GM18520 (cell line): ENCODE results near the gene KRTAP1-3.
"Not testable (repeated sequence)": the region's sequence is repeated elsewhere in the genome, so short reads cannot be mapped to it uniquely, and the experiment has no call there.

Experiments
- ATAC-seq: cut with Tn5 transposase; IDR thresholded peaks from one replicate; pipeline ENCODE4 v1.9.1; 2021; ENCODE audit not compliant: unreplicated experiment

Gene KRTAP1-3

DNA sequence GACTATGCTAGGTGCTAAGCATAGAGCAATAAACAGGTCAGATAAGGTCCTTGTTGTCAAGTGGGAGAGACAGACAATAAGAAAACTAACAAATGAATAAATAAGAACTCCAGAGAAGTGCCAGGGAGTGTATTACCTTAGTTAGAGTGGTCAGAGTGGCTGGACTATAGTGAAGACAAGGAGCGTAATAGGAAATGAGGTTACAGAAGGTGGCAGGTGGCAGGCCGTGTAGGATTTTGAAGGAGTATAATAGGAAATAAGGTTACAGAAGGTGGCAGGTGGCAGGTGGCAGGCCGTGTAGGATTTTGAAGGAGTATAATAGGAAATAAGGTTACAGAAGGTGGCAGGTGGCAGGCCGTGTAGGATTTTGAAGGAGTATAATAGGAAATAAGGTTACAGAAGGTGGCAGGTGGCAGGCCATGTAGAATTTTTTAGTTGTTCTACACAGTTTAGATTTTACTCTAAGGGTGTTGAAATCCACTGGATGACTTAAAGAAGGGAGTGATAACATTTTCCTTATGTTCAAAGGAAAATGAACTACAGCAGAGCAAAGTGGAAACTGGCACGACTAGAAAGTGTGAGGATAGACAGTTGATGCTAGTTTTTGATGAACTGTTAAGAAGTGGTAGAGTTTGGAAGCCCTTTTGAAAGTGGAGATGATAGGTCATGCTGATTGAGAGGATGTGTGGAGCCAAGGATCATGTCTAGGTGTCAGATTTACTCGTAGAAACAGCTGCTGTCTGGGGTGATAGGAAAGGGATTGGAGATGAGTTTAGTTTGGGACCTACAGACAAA is 22.2 kb downstream of the KRTAP1-3 start:
- no peak for ATAC-seq

DNA sequence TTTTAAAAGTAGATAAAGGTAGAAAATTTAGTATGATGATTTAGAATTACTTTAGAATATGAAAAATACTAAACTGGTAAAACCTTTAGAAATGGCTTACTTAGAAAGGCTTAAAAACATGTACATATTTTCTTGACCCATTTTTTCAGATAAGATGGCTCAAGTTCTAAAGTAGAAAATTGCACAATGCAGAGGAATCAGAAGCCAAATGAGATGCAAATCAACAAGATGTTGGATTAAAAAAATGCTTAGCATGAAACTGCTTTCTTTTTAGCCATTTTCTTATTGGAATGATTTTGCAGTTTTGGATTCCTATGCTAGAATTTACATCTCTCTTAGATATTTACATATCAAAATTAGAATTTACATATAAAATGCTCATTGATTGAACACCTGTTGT is 24.2 kb downstream of the KRTAP1-3 start:
- ATAC-seq: no peak

DNA sequence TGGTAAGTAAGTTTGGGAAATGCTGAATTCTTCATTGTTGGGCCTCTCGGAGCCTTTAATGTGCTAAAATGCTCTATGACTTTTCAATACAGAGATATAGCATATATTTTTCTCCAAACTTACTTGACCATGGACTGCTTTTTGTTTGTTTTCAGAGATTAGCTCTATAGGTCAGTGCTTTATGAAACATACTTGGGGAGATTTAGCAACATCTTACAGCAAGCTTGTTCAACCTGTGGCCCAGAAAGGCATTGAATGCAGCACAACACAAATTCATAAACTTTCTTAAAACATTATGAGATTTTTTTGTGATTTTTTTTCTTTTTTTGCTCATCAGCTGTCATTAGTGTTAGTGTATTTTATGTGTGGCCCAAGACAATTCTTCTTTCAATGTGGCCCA is 24.7 kb downstream of the KRTAP1-3 start:
- no peak for ATAC-seq

DNA sequence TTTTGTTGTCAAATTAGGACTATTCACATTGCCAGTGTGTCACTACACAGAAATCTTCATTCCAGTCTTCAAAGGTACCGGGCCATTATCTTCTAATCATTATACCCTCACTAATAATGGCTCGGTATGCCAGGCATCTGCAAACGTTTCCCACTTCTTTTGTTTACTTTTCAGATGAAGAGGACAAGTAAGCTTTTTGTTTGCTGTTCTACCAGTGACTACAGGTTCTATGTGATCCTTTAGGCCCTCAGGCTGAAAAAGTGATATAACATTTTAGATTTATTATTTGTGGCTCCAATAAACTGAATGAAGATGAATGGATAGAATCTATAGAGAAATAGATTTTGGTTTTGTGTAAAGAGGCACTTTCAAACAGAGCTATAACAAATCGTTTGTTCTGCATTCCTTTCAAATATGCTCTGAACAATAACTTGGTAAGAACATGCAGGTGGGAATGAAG is 25.3 kb downstream of the KRTAP1-3 start:
- ATAC-seq: no peak

DNA sequence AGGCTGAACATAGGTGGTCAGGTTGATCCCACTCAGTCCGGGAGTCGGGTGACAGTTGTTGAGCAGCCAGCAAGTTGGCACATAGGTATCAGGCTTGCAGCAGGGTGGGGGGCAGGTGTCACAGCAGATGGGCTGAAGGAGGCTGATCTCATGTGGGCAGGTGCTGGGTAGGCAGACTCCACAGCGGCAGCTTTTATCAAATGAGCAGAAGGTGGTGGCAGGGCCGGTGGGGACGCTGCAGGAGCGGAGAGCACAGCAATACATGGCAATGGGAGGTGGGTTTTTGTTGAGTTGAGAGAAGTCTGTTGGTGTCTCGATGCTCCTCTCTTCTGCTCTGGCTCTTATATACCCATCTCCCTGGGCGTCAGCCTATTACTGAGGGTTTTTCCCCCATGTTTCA is 25.9 kb downstream of the KRTAP1-3 start, which contains the start of gene KRTAP3-1:
TSS of gene KRTAP3-1 (minus strand) at position 318 of the 400 bp plus-strand sequence. CDS start at position 264, 54 bp downstream.
- ATAC-seq: no peak

DNA sequence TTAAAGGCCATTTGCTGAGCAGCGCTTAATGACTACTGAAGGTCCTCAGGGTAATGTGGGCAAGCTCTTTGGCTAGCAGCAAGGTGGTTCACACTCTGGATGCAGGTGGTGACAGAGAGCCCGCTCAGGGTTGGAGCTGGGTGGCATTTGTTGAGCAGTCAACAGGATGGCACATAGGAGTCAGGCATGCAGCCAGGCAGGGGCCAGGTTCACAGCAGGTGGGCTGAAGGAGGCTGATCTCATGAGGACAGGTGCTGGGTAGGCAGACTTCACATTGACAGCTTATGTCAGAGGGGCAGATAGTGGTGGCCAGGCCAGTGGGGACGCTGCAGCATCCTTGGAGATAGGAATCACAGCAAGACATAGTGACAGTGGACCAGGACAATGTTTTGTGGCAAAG is 30.3 kb downstream of the KRTAP1-3 start:
- ATAC-seq: no peak

DNA sequence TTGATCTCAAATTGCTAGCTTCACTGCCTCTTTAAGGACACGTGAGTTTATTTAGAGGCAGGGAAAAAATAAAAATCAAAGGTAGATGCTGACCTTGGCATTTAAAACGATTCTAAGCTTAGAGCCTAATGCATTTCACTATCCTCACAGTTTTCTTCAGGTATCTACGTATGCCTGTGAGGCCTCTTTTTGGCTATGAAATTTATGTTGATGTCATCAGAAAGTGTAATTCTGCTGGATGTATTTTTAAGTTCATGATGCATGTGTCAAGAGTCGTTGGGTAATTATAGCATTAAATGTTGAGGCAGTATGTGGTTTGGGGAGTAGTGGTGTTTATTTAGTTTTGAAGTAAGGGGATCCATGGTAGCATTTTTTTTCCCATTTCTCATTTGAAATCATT is 30.7 kb downstream of the KRTAP1-3 start:
- no peak for ATAC-seq

DNA sequence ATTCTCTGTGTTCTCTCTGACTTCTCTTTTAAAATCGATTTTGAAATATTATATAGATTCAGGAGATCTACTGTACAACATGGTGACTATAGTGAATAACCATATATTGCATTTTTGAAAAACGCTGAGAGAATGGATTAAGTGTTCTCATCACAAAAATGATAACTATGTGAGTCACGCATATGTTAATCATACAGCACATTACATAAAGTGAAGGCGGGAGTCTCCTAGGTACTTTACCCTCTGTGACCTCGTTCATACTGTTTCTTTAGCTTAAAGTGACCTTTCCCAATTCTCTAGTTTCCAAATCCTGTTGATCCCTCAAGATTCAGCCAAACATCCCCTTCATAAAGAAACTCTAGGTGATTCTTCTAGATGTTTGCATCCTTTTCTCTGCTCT is 31.9 kb downstream of the KRTAP1-3 start:
- ATAC-seq: no peak

DNA sequence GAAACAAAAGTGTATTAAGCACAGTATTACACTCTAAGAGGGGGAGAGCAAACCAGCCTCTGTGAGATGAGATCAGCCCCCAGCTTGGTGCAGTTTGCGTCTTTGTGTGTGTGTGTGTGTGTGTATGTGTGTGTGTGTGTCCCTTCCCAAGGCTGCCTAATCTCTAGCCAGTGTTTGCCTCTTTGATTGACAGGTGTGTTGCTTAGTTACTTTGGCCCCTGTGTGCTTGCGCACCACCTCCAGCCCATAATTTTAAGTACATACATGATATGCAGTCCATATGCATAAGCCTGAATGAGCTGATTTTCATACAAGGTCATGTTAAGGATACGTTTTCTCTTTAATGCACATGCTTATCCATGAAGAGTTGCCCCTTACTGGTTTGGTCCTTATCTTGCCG is 32.9 kb downstream of the KRTAP1-3 start:
- no peak for ATAC-seq

DNA sequence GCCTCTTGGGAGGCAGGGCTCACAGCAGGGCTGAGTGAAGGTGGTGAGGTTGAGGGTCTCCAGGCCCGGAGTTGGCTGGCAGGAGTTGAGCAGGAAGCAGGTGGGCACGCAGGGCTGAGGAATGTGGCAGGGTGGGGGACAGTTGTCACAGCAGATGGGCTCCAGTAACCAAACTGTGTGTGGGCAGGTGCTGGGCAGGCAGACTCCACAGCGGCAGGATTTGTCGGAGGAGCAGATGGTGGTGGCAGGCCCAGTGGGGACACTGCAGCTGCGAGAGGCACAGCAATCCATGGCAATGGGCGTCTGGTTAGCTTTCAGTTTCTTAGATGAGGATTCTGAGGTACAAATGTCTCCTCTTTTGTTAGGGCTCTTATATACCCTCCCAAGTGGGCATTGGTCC is 35.1 kb downstream of the KRTAP1-3 start, which contains the start of gene KRTAP3-2:
TSS of gene KRTAP3-2 (minus strand) at position 344 of the 400 bp plus-strand sequence. CDS start at position 291, 53 bp downstream.
- not testable (repeated sequence) for ATAC-seq

DNA sequence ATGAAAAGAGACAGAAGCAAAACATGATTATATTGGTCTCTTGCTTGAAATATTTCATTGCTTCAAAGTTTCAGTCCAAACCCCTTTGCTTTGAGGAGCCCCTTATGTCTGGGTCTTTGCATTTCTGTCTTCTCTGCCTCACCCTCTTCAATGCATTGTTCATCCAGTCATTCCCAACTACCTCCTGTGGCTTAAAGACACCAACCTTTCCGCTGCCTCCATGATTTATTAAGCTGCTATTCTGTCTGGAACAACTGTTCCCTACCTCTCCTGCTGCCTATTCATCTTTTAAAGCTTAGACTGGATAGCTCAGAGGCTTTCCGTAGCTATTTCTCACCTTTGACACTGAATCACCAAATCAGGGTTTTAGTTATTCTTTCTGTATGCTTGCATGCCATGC is 37.3 kb downstream of the KRTAP1-3 start:
- no peak for ATAC-seq

DNA sequence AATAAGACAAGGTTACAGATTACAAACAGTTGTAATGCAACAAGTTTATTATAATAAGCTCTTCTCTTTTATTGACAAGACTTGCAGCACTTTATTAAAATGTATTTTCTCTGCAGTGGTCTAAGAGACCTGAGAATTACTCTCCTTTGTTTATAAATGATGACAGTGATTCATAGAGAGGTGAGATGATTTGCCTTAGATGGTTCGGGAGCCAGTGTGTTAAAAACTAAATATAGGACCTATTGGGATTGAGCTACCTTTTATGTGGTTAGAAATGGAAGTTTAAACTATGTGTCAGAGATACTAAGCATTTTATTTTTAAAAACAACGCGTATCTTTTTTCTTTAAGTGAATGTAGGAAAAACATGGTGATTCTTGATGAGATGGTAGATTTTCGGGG is 37.8 kb downstream of the KRTAP1-3 start:
- ATAC-seq: no peak

DNA sequence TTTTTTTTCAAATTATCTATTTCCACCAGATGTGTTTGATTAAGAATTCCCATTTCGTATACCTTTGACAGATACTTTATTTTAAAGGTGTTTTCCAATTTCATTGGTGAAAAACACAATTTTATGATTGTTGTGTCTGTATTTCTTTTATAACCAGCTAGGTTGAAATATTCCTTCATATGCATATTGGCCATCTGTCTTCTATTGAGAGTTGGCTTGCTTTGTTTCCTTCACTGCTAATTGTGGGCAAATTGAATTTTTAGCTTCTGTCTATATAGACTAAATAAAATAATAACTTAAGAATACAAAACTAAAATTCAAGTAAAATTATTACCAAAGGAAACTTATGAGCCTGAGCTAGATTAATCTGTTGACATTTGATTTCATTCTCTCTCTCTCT is 39.6 kb downstream of the KRTAP1-3 start:
- no peak for ATAC-seq

DNA sequence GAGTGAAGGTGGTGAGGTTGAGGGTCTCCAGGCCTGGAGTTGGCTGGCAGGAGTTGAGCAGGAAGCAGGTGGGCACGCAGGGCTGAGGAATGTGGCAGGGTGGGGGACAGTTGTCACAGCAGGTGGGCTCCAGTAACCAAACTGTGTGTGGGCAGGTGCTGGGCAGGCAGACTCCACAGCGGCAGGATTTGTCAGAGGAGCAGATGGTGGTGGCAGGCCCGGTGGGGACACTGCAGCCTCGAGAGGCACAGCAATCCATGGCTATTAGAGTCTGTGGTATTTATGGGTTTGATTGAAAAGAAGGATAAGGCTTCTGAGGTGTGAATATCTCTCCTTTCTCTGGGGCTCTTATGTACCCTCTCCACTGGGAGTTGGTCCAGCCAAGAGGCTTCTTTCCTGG is 40.8 kb downstream of the KRTAP1-3 start, which contains the start of gene KRTAP3-3:
TSS of gene KRTAP3-3 (minus strand) at position 326 of the 400 bp plus-strand sequence. CDS start at position 259, 67 bp downstream.
- ATAC-seq: no peak

DNA sequence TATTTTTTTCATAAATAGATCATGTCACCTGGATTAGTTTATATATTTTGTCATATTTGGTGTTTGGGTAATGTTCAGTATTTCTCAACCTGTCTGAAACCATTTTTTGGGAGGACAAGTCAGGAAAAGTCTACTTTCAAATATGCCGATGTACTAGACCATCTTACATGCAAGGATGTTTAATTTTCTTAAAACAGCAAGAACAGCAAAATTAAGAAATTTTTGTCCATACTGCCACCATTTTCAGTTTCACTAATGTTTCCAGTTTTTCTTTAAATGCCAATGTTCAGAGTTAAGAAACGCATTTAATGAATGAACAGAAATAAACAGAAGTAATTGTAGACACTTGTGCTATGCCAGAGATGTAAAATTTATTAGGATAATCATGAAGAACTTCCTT is 41.6 kb downstream of the KRTAP1-3 start:
- no peak for ATAC-seq

DNA sequence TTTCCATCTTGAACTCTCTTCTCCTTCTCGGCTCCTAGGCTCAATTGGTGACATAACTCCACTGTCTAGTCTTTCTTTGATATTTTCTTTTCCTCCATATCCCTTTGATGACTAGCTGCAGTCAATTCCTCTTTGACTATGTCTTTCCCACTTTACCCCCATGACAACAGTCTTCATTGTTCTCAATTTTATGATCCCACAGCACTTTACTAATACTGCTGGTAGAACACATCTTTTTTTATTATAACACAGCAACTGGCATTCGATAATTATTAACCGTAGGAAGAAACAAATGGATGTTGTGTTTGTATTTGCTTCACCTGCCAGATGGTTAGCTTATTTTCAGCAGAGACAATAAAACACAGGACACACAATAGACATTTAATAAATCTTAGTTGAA is 42.0 kb downstream of the KRTAP1-3 start:
- no peak for ATAC-seq

DNA sequence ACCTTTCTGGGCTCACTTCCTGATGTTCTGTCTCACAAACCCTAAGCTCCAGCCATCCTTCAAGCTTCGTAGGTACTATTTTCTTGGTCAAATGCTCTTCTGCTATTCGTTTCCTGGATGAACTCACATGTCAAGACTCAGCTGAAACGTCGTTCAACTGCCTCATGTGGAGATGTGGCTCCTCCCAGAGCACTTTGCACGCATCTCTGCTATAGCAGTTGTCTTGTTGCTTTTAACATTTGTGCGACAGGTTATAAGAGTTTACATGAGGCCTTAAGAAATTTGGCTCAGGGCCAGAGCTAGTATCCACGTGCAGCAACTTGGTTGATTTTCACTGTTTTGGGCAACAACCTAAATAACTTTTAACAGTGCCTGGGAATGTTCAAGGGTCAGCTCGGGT is 47.8 kb downstream of the KRTAP1-3 start:
- ATAC-seq: no peak

DNA sequence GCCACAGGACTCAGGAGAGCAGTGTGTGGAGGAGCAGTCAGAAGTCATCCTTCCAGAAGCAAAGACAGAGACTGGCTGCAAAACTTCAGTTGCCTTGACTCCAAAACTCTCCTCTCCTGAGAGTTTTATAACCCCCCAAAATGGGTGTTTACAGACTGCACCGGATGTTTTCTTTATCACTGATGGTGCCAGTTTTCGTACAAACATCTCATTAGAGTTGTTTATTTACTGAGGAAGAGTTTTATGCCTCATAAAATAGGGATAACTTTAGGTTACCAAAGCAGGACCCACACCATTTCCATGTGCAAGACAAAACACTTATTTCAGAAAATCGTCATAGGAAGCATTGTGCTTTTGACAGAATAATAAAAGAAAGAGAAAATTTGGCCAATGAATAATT is 50.4 kb downstream of the KRTAP1-3 start, which contains the start of gene KRT40:
TSS of gene KRT40 (minus strand) at position 101 of the 400 bp plus-strand sequence. CDS start at position 48, 53 bp downstream.
- no peak for ATAC-seq
